GM12878 (cell line): ENCODE results near the gene RPS2.

ENCODE experiments used
- CBX3 ChIP-seq: fragments of 200-600 bp; sonication (generic); IDR thresholded peaks from 2 replicates; pipeline ENCODE4 v1.6.1; 2016; ENCODE audit warnings: low read depth, borderline replicate concordance
- CHD2 ChIP-seq: IDR thresholded peaks from 2 replicates; pipeline ENCODE4 v1.6.1; 2011; ENCODE audit warnings: low read depth, low read length, improper control_type of control experiment, borderline replicate concordance
- FOXK2 ChIP-seq: fragments of 450-650 bp; IDR thresholded peaks from 2 replicates; pipeline ENCODE4 v1.6.1; 2017; ENCODE audit warnings: mild to moderate bottlenecking, moderate library complexity
- MEF2A ChIP-seq: IDR thresholded peaks from 2 replicates; pipeline ENCODE4 v1.6.1; 2011; ENCODE audit warnings: low read depth, mild to moderate bottlenecking, low read length, moderate library complexity; ENCODE audit not compliant: insufficient read depth
- NBN ChIP-seq: fragments of 450-650 bp; IDR thresholded peaks from 2 replicates; pipeline ENCODE4 v1.6.1; 2016
- NRF1 ChIP-seq: conservative IDR thresholded peaks from 2 replicates; pipeline ENCODE4 v1.6.1; 2011; ENCODE audit warnings: mild to moderate bottlenecking, low read depth, low read length, improper control_type of control experiment
- POLR2A ChIP-seq: IDR thresholded peaks from 2 replicates; pipeline ENCODE4 v1.6.1; 2011; ENCODE audit warnings: low read depth, mild to moderate bottlenecking, low read length
- SIX5 ChIP-seq: IDR thresholded peaks from 2 replicates; pipeline ENCODE4 v1.6.1; 2011; ENCODE audit warnings: mild to moderate bottlenecking, low read depth, low read length, moderate library complexity; ENCODE audit not compliant: severe bottlenecking
- SMC3 ChIP-seq: IDR thresholded peaks from 2 replicates; pipeline ENCODE4 v1.6.1; 2011; ENCODE audit warnings: low read length, improper control_type of control experiment, borderline replicate concordance
- SUPT20H ChIP-seq: IDR thresholded peaks from 2 replicates; pipeline ENCODE4 v1.6.1; 2011; ENCODE audit warnings: low read depth, mild to moderate bottlenecking, low read length, moderate library complexity, borderline replicate concordance; ENCODE audit not compliant: control insufficient read depth
- TF ChIP-seq, protein P1 (sequence below), 3 experiments: IDR thresholded peaks in 2 of 3; conservative IDR thresholded peaks in 1 of 3; 2 replicates each; pipeline ENCODE4 v1.5.1; 2011; ENCODE audit warnings: low read depth in 3 of 3, low read length in 3 of 3, mild to moderate bottlenecking in 3 of 3, control low read depth in 2 of 3, moderate library complexity in 2 of 3, inconsistent platforms in 1 of 3, mixed read lengths in 1 of 3; ENCODE audit not compliant: control insufficient read depth in 2 of 3, insufficient read depth in 1 of 3; ENCODE audit errors: extremely low read depth in 1 of 3
- TF ChIP-seq, protein P2 (sequence below): fragments of 450-650 bp; formaldehyde crosslinking; IDR thresholded peaks from 2 replicates; pipeline ENCODE4 v1.4.0; 2022; ENCODE audit warnings: mild to moderate bottlenecking, moderate library complexity

DNA sequence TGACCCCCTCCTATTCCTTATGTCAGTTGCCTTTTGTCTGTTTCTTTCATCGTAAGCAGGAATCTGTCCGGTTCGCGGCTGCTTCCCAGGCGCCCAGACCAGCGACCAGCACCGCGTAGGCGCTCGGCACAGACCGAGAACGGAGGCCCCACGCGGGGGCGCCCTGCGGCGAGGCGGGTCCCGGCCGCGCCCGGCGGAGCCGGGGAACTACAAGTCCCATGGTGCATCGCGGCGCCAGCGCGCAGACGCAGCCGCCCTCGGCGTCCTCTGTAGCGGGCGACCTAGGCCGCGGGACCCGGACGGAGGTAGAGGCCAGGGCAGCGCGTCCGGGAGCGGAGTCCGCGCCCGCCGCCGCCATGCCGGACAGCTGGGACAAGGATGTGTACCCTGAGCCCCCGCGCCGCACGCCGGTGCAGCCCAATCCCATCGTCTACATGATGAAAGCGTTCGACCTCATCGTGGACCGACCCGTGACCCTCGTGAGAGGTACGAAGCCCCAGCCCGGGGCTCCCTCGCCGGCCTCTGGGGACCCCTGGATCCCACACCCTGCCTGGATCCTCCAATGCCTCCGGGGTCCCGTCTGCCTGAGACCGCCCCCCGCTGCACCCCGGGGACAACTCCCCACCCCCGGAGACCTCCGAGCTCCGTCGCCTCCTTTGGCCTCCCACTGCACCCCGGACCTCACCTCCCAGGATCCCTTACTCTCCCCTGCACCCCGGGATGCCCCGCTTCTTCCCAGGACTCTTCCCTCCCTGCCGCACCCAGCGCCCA lies 5.2 kb downstream of the RPS2 start, which contains the start of gene NDUFB10:
- peak; percentile 70 for TF ChIP-seq NRF1
- TF ChIP-seq NBN, result no peak
- no peak for TF ChIP-seq MEF2A
- peak; percentile 41; the same call in 1 of the 2 replicates for TF ChIP-seq SMC3
- no peak for TF ChIP-seq FOXK2
- TF ChIP-seq, protein P1, sequence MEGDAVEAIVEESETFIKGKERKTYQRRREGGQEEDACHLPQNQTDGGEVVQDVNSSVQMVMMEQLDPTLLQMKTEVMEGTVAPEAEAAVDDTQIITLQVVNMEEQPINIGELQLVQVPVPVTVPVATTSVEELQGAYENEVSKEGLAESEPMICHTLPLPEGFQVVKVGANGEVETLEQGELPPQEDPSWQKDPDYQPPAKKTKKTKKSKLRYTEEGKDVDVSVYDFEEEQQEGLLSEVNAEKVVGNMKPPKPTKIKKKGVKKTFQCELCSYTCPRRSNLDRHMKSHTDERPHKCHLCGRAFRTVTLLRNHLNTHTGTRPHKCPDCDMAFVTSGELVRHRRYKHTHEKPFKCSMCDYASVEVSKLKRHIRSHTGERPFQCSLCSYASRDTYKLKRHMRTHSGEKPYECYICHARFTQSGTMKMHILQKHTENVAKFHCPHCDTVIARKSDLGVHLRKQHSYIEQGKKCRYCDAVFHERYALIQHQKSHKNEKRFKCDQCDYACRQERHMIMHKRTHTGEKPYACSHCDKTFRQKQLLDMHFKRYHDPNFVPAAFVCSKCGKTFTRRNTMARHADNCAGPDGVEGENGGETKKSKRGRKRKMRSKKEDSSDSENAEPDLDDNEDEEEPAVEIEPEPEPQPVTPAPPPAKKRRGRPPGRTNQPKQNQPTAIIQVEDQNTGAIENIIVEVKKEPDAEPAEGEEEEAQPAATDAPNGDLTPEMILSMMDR (IDR thresholded peaks at IDR 0.05 in 2 of 3, conservative IDR thresholded peaks at IDR 0.05 in 1 of 3; ENCODE audit: control insufficient read depth in 2 of 3, extremely low read depth in 1 of 3, insufficient read depth in 1 of 3, low read depth in 3 of 3, low read length in 3 of 3), result peak; percentile 66 to 91 (median 81)
- peak; percentile 91 for TF ChIP-seq POLR2A
- TF ChIP-seq, protein P2, sequence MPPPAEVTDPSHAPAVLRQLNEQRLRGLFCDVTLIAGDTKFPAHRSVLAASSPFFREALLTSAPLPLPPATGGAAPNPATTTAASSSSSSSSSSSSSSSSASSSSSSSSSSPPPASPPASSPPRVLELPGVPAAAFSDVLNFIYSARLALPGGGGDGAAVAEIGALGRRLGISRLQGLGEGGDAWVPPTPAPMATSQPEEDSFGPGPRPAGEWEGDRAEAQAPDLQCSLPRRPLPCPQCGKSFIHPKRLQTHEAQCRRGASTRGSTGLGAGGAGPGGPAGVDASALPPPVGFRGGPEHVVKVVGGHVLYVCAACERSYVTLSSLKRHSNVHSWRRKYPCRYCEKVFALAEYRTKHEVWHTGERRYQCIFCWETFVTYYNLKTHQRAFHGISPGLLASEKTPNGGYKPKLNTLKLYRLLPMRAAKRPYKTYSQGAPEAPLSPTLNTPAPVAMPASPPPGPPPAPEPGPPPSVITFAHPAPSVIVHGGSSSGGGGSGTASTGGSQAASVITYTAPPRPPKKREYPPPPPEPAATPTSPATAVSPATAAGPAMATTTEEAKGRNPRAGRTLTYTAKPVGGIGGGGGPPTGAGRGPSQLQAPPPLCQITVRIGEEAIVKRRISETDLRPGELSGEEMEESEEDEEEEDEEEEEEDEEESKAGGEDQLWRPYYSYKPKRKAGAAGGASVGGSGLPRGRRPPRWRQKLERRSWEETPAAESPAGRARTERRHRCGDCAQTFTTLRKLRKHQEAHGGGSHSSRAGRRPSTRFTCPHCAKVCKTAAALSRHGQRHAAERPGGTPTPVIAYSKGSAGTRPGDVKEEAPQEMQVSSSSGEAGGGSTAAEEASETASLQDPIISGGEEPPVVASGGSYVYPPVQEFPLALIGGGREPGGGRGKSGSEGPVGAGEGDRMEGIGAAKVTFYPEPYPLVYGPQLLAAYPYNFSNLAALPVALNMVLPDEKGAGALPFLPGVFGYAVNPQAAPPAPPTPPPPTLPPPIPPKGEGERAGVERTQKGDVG (CRISPR knock-in tag), result no peak
- peak; percentile 88 for TF ChIP-seq SIX5
- TF ChIP-seq SUPT20H, result no peak
- TF ChIP-seq CHD2, result no peak
- no peak for TF ChIP-seq CBX3
